GM19324 (cell line): ENCODE measurements around the gene ENPP7.
"Not testable (repeated sequence)": the region's sequence is repeated elsewhere in the genome, so short reads cannot be mapped to it uniquely, and the experiment has no call there.

Experiments used
- ATAC-seq: cut with Tn5 transposase; IDR thresholded peaks from one replicate; pipeline ENCODE4 v1.9.1; 2021; ENCODE audit warnings: mild to moderate bottlenecking, moderate library complexity; ENCODE audit not compliant: unreplicated experiment, low FRiP score

ENPP7 gene

GRCh38 chr17:79748295-79749099, 17.8 kb downstream of the ENPP7 start:
- ATAC-seq: no peak

- ATAC-seq: no peak
Measured at GRCh38 chr17:79749156-79749815, 18.5 kb downstream of the ENPP7 start.

GRCh38 chr17:79749958-79750357, 19.2 kb downstream of the ENPP7 start:
- ATAC-seq: no peak

- no peak for ATAC-seq
Measured at GRCh38 chr17:79750650-79751545, 20.2 kb downstream of the ENPP7 start.

- ATAC-seq: no peak
Measured at GRCh38 chr17:79752175-79752574, 21.4 kb downstream of the ENPP7 start.

GRCh38 chr17:79754370-79754769, 23.6 kb downstream of the ENPP7 start:
- ATAC-seq: no peak

GRCh38 chr17:79754903-79755302, 24.2 kb downstream of the ENPP7 start:
- not testable (repeated sequence) for ATAC-seq

- ATAC-seq: no peak
Measured at GRCh38 chr17:79755591-79755990, 24.8 kb downstream of the ENPP7 start.

GRCh38 chr17:79757140-79757745, 26.5 kb downstream of the ENPP7 start:
- no peak for ATAC-seq

- no peak for ATAC-seq
Measured at GRCh38 chr17:79758271-79758670, 27.5 kb downstream of the ENPP7 start.

- no peak for ATAC-seq
Measured at GRCh38 chr17:79760197-79760906, 29.6 kb downstream of the ENPP7 start.

GRCh38 chr17:79761894-79762589, 31.3 kb downstream of the ENPP7 start:
- ATAC-seq: no peak

GRCh38 chr17:79765708-79766107, 35.0 kb downstream of the ENPP7 start:
- ATAC-seq: no peak

- no peak for ATAC-seq
Measured at GRCh38 chr17:79769570-79770506, 39.1 kb downstream of the ENPP7 start.

- no peak for ATAC-seq
Measured at GRCh38 chr17:79771276-79771675, 40.5 kb downstream of the ENPP7 start.

GRCh38 chr17:79772726-79773125, 42.0 kb downstream of the ENPP7 start:
- not testable (repeated sequence) for ATAC-seq

GRCh38 chr17:79774561-79774975, 43.8 kb downstream of the ENPP7 start:
- ATAC-seq: no peak

- ATAC-seq: no peak
Measured at GRCh38 chr17:79775632-79776031, 44.9 kb downstream of the ENPP7 start.
